PC-9 (cell line): ENCODE data around the gene KRT76.

ENCODE experiments used
- CTCF ChIP-seq: fragments of 200-600 bp; sonication (generic); conservative IDR thresholded peaks from 2 replicates; pipeline ENCODE4 v1.6.1; 2017; ENCODE audit warnings: mixed run types, antibody characterized with exemption, mild to moderate bottlenecking, moderate library complexity
- EZH2 ChIP-seq: fragments of 200-600 bp; sonication (generic); IDR thresholded peaks from 2 replicates; pipeline ENCODE4 v1.8.0; 2017; ENCODE audit warnings: antibody characterized with exemption, low read depth

GRCh38 chr12:52767427-52767826 lies 9.7 kb downstream of the KRT76 start:
- TF ChIP-seq CTCF = no peak
- TF ChIP-seq EZH2 = no peak
